NT2/D1 (cell line): Measurements from ENCODE around the gene COA1.
A peak's percentile ranks its signal among the peaks of the same experiment; 100 is the strongest.

Experiments
- SUZ12 ChIP-seq: IDR thresholded peaks from 2 replicates; pipeline ENCODE4 v1.6.1; 2011; ENCODE audit not compliant: insufficient read length, insufficient read depth; ENCODE audit errors: extremely low read depth
- YY1 ChIP-seq: IDR thresholded peaks from 2 replicates; pipeline ENCODE4 v1.6.1; 2011; ENCODE audit not compliant: insufficient read length, insufficient read depth
- ZNF274 ChIP-seq: IDR thresholded peaks from 2 replicates; pipeline ENCODE4 v1.6.1; 2011; ENCODE audit warnings: mild to moderate bottlenecking, low read depth, low read length

DNA sequence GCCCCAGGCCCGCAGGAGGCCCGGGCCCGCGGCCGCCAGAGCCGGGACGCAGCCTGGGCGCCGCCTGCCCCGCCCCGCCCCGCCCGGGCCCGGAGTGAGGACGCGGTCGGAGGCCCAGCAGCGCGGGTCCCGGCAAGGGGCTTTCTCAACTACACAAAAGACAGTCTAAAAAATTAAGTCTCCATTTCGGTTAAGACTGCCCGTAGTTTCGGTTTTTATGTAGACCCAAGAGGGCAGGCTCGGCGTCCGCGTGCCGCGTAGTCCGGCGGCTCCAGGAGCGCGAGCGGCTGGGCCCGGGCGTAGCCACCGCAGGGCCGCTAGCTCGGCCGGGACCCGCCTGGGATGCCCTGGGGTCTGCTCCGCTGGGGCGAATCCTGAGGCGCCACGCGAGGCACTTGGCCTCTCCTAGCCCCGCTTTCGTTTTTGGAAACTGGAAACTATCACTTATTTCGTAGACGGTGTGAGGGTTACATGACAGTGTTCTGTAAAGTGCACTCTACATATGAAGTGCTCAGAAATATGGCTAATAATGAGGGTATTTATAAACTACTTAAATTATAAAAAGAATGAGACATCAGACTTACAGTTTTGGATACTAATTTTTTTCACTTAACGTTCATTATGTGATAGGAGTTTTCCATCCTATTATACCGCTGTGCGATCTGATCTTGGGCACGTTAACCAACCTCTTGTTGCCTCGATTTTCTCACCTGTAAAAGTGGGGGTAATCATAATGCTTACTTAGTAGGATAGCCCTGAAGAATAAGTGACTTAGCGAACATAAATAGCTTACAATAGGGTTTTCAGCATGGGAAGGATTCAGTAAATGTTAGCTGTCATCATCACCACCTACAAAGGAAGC, 29.7 kb upstream of the COA1 start:
- TF ChIP-seq YY1 (no peak), SUZ12 (peak; percentile 53), ZNF274 (no peak)
